Common myeloid progenitor, CD34-positive (primary cell): ENCODE results near the gene RBM39.
"Not testable (repeated sequence)": the region's sequence is repeated elsewhere in the genome, so short reads cannot be mapped to it uniquely, and the experiment has no call there.

Experiments used
- CTCF ChIA-PET: fragments of 350-600 bp; sonication (Branson Sonifier 250); formaldehyde crosslinking; loops from one replicate; lab custom pipeline; 2021; ENCODE audit warnings: antibody characterized with exemption; lab: Charles Lee
- POLR2A ChIA-PET: fragments of 350-600 bp; sonication (Branson Sonifier 250); formaldehyde crosslinking; loops from one replicate; lab custom pipeline; 2021; ENCODE audit warnings: antibody characterized with exemption; lab: Charles Lee
- DNase-seq, 3 donors: peaks; one replicate each; pipeline versions ENCODE4 v3.0.0 to v3.0.0-alpha.2; 2013
- H3K27ac ChIP-seq, 2 experiments: 1 replicate in 1 of 2; 2 replicates in 1 of 2; pipeline ENCODE4 v1.7.0; 2013; ENCODE audit warnings: inconsistent platforms in 2 of 2, low read length in 2 of 2, mild to moderate bottlenecking in 2 of 2, low read depth in 1 of 2, moderate library complexity in 1 of 2; ENCODE audit not compliant: severe bottlenecking in 2 of 2, insufficient read depth in 1 of 2, poor library complexity in 1 of 2
- H3K27me3 ChIP-seq, 5 experiments: replicated peaks in 2 of 5; 1 replicate in 3 of 5; 2 replicates in 2 of 5; pipeline versions ENCODE4 v1.6.1 to v1.7.0; 2013; ENCODE audit warnings: low read length in 4 of 5, mild to moderate bottlenecking in 2 of 5, moderate library complexity in 2 of 5, inconsistent platforms in 1 of 5; ENCODE audit not compliant: insufficient read depth in 5 of 5, control insufficient read depth in 4 of 5
- H3K36me3 ChIP-seq, 4 experiments: 1 replicate in 2 of 4; 2 replicates in 2 of 4; pipeline versions ENCODE4 v1.6.1 to v1.7.0; 2013; ENCODE audit warnings: low read length in 3 of 4, control low read depth in 1 of 4, mild to moderate bottlenecking in 1 of 4; ENCODE audit not compliant: control insufficient read depth in 4 of 4, insufficient read depth in 4 of 4
- H3K4me1 ChIP-seq, 4 experiments: 1 replicate in 3 of 4; 2 replicates in 1 of 4; pipeline versions ENCODE4 v1.6.1 to v1.7.1; 2013; ENCODE audit warnings: low read length in 3 of 4, mild to moderate bottlenecking in 3 of 4, control low read depth in 1 of 4, inconsistent platforms in 1 of 4, moderate library complexity in 1 of 4; ENCODE audit not compliant: control insufficient read depth in 4 of 4, insufficient read depth in 4 of 4; ENCODE audit errors: control extremely low read depth in 1 of 4
- H3K4me3 ChIP-seq, 7 experiments: 1 replicate in 4 of 7; 2 replicates in 3 of 7; pipeline versions ENCODE4 v1.5.1 to v1.7.0; 2013; ENCODE audit warnings: mild to moderate bottlenecking in 7 of 7, low read length in 6 of 7, moderate library complexity in 6 of 7, inconsistent platforms in 2 of 7, low read depth in 2 of 7, control low read depth in 1 of 7; ENCODE audit not compliant: insufficient read depth in 4 of 7, control insufficient read depth in 1 of 7; ENCODE audit errors: extremely low read depth in 1 of 7
- H3K9me3 ChIP-seq, 5 experiments: 1 replicate in 4 of 5; 2 replicates in 1 of 5; pipeline versions ENCODE4 v1.6.1 to v1.7.1; 2013; ENCODE audit warnings: low read length in 4 of 5, mild to moderate bottlenecking in 2 of 5, inconsistent platforms in 1 of 5, low read depth in 1 of 5, moderate library complexity in 1 of 5; ENCODE audit not compliant: control insufficient read depth in 4 of 5, insufficient read depth in 2 of 5; ENCODE audit errors: control extremely low read depth in 1 of 5
- WGBS: methylation state at CpG from one replicate; pipeline ENCODE4 v1.1.5; 2013; ENCODE audit not compliant: insufficient coverage; 5-methylcytosine and 5-hydroxymethylcytosine counted together

RBM39 gene

DNA sequence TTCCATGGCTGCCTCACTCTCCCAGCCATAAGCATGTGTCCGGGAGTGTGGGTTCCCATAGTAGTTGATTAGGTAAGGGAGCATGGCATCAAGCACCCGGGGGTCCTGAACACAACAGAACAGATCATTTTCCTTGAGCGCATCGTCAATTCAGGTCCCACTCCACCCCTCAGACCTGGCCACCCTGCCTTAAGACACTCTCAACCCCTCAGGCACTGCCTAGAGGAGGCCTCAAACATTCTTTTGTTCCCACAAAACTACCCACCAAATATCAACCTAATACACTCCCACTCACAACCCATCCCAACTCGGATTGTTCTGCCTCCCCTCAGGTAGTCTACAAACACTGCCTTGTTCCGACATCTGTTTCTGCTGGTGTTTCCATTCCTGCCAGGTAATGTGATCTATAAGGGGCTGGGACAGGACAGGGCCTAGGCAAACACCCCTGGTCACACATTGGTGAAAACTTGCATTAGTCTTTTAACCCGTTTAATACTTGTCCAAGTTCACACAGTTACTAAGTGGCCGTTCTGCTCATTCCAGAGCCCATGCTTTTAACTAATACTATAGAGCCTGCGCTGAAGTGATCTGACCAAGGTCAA is 44.3 kb downstream of the RBM39 start:
- CTCF ChIA-PET: interaction anchor here (0.6 kb wide), 1 partner anchor 94 kb away, joined by 3 read pairs; no protein-coding TSS in a partner anchor

DNA sequence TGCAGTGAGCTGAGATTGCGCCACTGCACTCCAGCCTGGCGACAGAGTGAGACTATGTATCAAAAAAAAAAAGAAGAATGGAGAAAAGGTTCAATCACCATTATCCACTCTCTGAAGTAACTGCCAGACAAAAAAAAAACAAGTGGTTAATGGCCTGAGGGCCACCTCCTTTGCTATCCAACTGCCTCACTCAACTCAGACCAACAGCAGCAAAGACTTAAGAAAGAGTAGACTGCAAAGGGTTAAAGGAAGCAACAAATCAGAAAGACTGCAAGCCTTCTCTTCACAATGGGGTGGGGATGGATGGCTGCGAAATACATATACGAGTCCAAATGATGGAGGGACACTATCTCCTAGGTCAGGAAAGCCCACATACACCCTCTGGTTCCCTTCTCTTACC is 46.1 kb downstream of the RBM39 start:
- H3K27ac ChIP-seq: no peak overlapping the region
- POLR2A ChIA-PET: no interaction called here

More for the DNA sequence above, 44.3 kb downstream of the RBM39 start:
- 91% methylated on average over 5 of the region's 9 CpGs for WGBS
- no peak for DNase-seq
- Histone ChIP-seq H3K9me3 (no peaks in the 10 kb centered on the region), H3K27me3 (no peaks in the 10 kb centered on the region), H3K27ac (no peak overlapping the region), H3K4me3 (peak overlapping the region in 6 of 7 experiments; percentile 90 to 98 (median 94)), H3K36me3 (peaks cover 4 to 30% (median 18%) of the 10 kb centered on the region in 4 experiments), H3K4me1 (peaks cover 10 to 28% (median 24%) of the 10 kb centered on the region in 4 experiments)
- POLR2A ChIA-PET: no interaction called here

DNA sequence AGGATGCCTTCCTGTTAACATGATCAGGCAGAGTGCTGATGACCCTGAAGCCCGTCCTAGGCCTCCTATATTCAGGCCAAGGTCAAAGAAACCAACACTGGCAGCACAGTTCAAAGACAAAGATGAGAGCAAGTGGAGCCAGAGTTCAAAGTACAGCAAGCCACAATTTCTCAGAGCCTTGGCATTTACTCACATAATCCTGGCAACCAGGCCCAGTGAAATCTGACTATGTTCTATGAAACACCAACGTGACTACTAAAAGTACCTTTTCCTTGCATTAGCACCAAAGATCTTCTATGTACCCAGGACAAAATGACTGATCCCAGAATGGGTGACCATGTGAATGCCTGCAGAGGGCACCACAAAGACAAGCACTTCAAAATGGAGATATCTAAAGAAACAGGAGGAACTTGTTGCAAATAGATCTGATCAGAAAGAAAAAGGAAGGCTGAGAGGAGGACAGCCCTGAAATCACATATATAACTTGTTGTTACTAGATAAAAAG is 46.8 kb downstream of the RBM39 start:
- CTCF ChIA-PET: no interaction called here
- Histone ChIP-seq H3K4me1 (peaks cover 10 to 23% (median 20%) of the 10 kb centered on the region in 4 experiments), H3K27ac (no peak overlapping the region), H3K27me3 (no peaks in the 10 kb centered on the region), H3K36me3 (peaks cover 3 to 16% (median 9%) of the 10 kb centered on the region in 4 experiments), H3K4me3 (no peak overlapping the region), H3K9me3 (no peaks in the 10 kb centered on the region)
- POLR2A ChIA-PET: no interaction called here
- 93% methylated on average over 2 of the region's 2 CpGs for WGBS
- no peak for DNase-seq

More for the DNA sequence above, 46.1 kb downstream of the RBM39 start:
- H3K9me3 ChIP-seq: no peaks in the 10 kb centered on the region
- WGBS: 94% methylated on average over 2 of the region's 4 CpGs
- CTCF ChIA-PET: no interaction called here
- no peak for DNase-seq
- no peak overlapping the region for H3K4me3 ChIP-seq
- peaks cover 10 to 28% (median 23%) of the 10 kb centered on the region in 4 experiments for H3K4me1 ChIP-seq
- no peaks in the 10 kb centered on the region for H3K27me3 ChIP-seq
- peaks cover 0 to 15% (median 10%) of the 10 kb centered on the region in 4 experiments for H3K36me3 ChIP-seq

DNA sequence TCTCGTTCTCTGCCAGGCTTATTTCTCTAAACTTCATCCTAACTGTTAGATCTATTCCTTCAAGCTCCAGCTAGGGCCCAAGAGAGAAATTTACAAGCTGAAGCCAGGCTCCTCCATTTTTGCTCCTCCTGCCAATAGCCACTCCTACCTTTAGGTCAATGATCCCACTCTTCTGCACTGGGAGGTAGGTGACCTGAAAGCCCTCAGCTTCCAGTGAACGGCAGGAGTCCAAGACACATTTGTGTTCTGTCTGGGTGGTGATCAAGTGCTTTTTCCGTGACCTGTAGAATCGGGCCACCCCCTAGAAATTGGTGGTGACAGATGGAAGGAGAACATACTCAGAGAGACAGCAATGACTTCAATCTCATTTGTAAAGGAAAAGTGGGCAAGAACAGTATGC is 51.8 kb downstream of the RBM39 start:
- no peak overlapping the region for H3K4me3 ChIP-seq
- H3K36me3 ChIP-seq: peaks cover 11 to 33% (median 17%) of the 10 kb centered on the region in 4 experiments
- peaks cover 0 to 5% (median 0%) of the 10 kb centered on the region in 5 experiments for H3K9me3 ChIP-seq
- H3K27ac ChIP-seq: no peak overlapping the region
- POLR2A ChIA-PET: no interaction called here
- H3K4me1 ChIP-seq: no peaks in the 10 kb centered on the region
- no peaks in the 10 kb centered on the region for H3K27me3 ChIP-seq
- 96% methylated on average over 3 of the region's 4 CpGs for WGBS
- DNase-seq: no peak
- CTCF ChIA-PET: interaction anchor here (1.0 kb wide), 1 partner anchor 26 kb away, joined by 4 read pairs; the partner anchor contains the start of genes CPNE1 and RBM12

DNA sequence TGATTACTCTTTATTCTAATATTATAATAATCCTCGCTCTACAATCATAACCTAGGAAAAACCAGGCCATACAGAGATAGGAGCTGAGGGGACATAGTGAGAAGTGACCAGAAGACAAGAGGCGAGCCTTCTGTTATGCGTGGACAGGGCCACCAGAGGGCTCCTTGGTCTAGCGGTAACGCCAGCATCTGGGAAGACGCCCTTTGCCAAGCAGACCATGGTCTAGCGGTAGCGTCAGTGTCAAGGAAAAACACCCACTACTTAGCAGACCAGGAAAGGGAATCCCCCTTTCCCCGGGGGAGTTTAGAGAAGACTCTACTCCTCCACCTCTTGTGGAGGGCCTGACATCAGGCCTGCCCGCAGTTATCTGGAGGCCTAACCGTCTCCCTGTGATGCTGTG is 55.2 kb downstream of the RBM39 start:
- H3K27ac ChIP-seq, CTCF ChIA-PET, H3K4me3 ChIP-seq, POLR2A ChIA-PET, H3K4me1 ChIP-seq, H3K9me3 ChIP-seq, DNase-seq, H3K27me3 ChIP-seq: not testable (repeated sequence)
- WGBS: 97% methylated on average over 8 of the region's 11 CpGs
- peaks cover 7 to 28% (median 17%) of the 10 kb centered on the region in 4 experiments for H3K36me3 ChIP-seq

DNA sequence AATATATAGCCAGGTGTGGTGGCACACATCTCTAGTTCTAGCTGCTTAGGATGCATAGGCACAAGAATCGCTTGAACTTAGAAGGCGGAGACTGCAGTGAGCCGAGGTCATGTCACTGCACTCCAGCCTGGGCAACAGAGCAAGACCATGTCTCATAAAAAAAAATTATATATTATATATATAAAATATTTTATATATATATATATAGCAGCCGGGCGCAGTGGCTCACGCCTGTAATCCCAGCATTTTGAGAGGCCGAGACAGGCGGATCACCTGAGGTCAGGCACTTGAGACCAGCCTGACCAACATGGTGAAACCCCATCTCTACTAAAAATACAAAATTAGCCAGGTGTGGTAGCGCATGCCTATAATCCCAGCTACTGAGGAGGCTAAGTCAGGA is 56.7 kb downstream of the RBM39 start:
- H3K9me3 ChIP-seq, H3K27ac ChIP-seq, DNase-seq, H3K4me3 ChIP-seq, H3K4me1 ChIP-seq, H3K27me3 ChIP-seq, POLR2A ChIA-PET: not testable (repeated sequence)
- CTCF ChIA-PET: interaction anchor here (0.7 to 1.0 kb wide), 3 partner anchors 8 to 222 kb away, joined by 3 to 4 read pairs (median 3); no protein-coding TSS in a partner anchor
- H3K36me3 ChIP-seq: peaks cover 7 to 26% (median 15%) of the 10 kb centered on the region in 4 experiments
- WGBS: 100% methylated on average over 1 of the region's 9 CpGs

DNA sequence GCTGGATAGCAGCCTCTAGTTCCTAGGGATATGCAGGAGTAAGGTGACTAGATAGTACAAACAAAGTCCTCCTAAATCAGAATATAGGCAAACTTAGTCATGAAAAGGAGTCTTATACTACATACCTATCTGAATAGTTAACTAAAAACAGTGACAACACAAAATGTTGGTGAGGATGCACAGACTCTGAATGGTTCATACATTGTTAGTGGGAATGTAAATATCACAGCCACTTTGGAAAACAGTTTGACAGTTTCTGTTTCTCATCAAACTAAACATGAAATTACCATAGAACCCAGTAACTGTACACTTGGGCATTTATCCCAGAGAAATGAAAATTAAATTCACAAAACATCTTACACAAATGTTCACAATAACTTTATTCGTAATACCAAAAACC is 60.1 kb downstream of the RBM39 start:
- ChIA-PET CTCF (interaction anchor here (1.1 kb wide), 1 partner anchor 62 kb away, joined by 3 read pairs; no protein-coding TSS in a partner anchor), POLR2A (no interaction called here)
- Histone ChIP-seq H3K4me1 (peaks cover 4 to 11% (median 7%) of the 10 kb centered on the region in 4 experiments), H3K27ac (no peak overlapping the region), H3K4me3 (no peak overlapping the region), H3K27me3 (no peaks in the 10 kb centered on the region), H3K36me3 (peaks cover 1 to 3% (median 2%) of the 10 kb centered on the region in 4 experiments), H3K9me3 (peaks cover 0 to 2% (median 0%) of the 10 kb centered on the region in 5 experiments)
- 100% methylated on average over 1 of the region's 1 CpG for WGBS
- DNase-seq: no peak
